Heart right ventricle (tissue), 16 donors: Measurements from ENCODE around the gene GSTT2B. TPM values are rescaled to one million over a fixed set of nuclear protein-coding genes. Genes with fewer than 3 reads are reported as not detected.
"Not testable (repeated sequence)": the region's sequence is repeated elsewhere in the genome, so short reads cannot be mapped to it uniquely, and the experiment has no call there.

Experiments
- ATAC-seq, 8 donors: fragments of 200-7000 bp; cut with Tn5 transposase; one replicate each; pipeline ENCODE4 v1.9.1; 2020; ENCODE audit warnings: mild to moderate bottlenecking in 8 of 8, moderate library complexity in 8 of 8, moderate number of reproducible peaks in 1 of 8
- DNase-seq, 2 donors: peaks; one replicate each; pipeline ENCODE4 v3.0.0-alpha.2; 2020
- H3K27ac ChIP-seq, 10 donors: fragments of 200-600 bp; sonication (generic) in 2 of 10; one replicate each; pipeline versions ENCODE4 v1.5.0 to v1.8.0; 2020 to 2022; ENCODE audit warnings: mild to moderate bottlenecking in 3 of 10
- H3K27me3 ChIP-seq, 7 donors: fragments of 200-600 bp; one replicate each; pipeline ENCODE4 v1.8.0; 2021 to 2022; ENCODE audit warnings: mild to moderate bottlenecking in 2 of 7
- H3K36me3 ChIP-seq, 9 donors: fragments of 200-600 bp; sonication (generic) in 1 of 9; one replicate each; pipeline versions ENCODE4 v1.5.0 to v1.8.0; 2020 to 2022; ENCODE audit warnings: mild to moderate bottlenecking in 2 of 9
- H3K4me1 ChIP-seq, 9 donors: fragments of 200-600 bp; sonication (generic) in 1 of 9; one replicate each; pipeline versions ENCODE4 v1.5.0 to v1.8.0; 2020 to 2022; ENCODE audit warnings: mild to moderate bottlenecking in 4 of 9
- H3K4me3 ChIP-seq, 10 donors: fragments of 200-600 bp; sonication (generic) in 2 of 10; one replicate each; pipeline versions ENCODE4 v1.5.0 to v1.8.0; 2020 to 2022; ENCODE audit warnings: mild to moderate bottlenecking in 7 of 10, moderate library complexity in 2 of 10
- H3K9me3 ChIP-seq, 11 donors: fragments of 200-600 bp in 10 of 11; sonication (generic) in 2 of 11; one replicate each; pipeline versions ENCODE4 v1.5.0 to v1.8.0; 2013 to 2022; ENCODE audit warnings: mild to moderate bottlenecking in 2 of 11, control low read depth in 1 of 11, moderate library complexity in 1 of 11
- WGBS, 2 donors: extraction: QIAGEN DNeasy Blood & Tissue Kit; methylation state at CpG; one replicate each; pipeline ENCODE4 v1.1.7; 2013; ENCODE audit warnings: inconsistent platforms in 1 of 2; 5-methylcytosine and 5-hydroxymethylcytosine counted together
- intact Hi-C, 10 donors: fragments of 100-400 bp; cut with DNase I; formaldehyde crosslinking; loops; one replicate each; pipeline versions ENCODE4 v1.11.1 to v1.14.2; 2022
- polyA plus RNA-seq, 2 donors: library from polyadenylated mRNA; stranded (reverse); fragments of 200-250 nt; gene quantifications; one replicate each; pipeline ENCODE4 v1.2.3, GENCODE V29; 2013
- total RNA-seq, 10 donors: library from RNA; stranded (reverse); fragmentation: NEBNext Ultra II Directional in 3 of 10; extraction: Animal tissue kit (Norgen Biotek cat#: 25700) in 3 of 10; gene quantifications; one replicate each; pipeline versions ENCODE4 v1.2.1 to v1.2.4, GENCODE V29; 2021 to 2023
- TF ChIP-seq, protein P1 (sequence below), 9 donors: fragments of 200-600 bp; sonication (generic) in 2 of 9; IDR thresholded peaks; one replicate each; pipeline versions ENCODE4 v1.5.0 to v1.8.0; 2021 to 2022; ENCODE audit warnings: antibody characterized with exemption in 9 of 9, mild to moderate bottlenecking in 5 of 9, moderate library complexity in 1 of 9
- donor health status: Arrhythmogenic right ventricular cardiomyopathy.
- donor health status: ischemic (EF 13 %, LVEDD 7.1; RV severe dilation, severe dysfunction).
- donor health status: healthy with polysubstance abuse.
- donor health status: DM: no; HTN: yes; CAD: no.
- donor health status: DM: no; HTN: no; CAD: no.
- donor health status: ischemic (EF 25% LVEDD 6.9; RV normal size, moderate dysfunction).
- donor health status: ischemic (EF 25% LVEDD 5.7; RV mildly dilated, moderate dysfunction).
- donor health status: healthy.
- donor health status: DM: yes; HTN: yes; CAD: no.
- donor health status: Ischemic cardiomyopathy.
- donor health status: ischemic (EF 35%, LVEDD 5.7; RV mildly dilated, moderate dysfunction).
- donor health status: nonischemic (EF 11% LVEDD 7.7; RV severe dilation, severe dysfunction).
- donor health status: DM: yes; HTN: yes; CAD: no.
- donor health status: PGD.
- donor health status: ischemic (EF 29% LVEDD 5.4; RV normal size, mild dysfunction).
- donor health status: nonischemic (EF 23%, LVEDD 6.1; RV moderate dilation, normal function).

The GSTT2B gene
- total and polyA plus RNA-seq, 12 donors, result 1.3 to 25.4 (median 5.4) TPM

DNA sequence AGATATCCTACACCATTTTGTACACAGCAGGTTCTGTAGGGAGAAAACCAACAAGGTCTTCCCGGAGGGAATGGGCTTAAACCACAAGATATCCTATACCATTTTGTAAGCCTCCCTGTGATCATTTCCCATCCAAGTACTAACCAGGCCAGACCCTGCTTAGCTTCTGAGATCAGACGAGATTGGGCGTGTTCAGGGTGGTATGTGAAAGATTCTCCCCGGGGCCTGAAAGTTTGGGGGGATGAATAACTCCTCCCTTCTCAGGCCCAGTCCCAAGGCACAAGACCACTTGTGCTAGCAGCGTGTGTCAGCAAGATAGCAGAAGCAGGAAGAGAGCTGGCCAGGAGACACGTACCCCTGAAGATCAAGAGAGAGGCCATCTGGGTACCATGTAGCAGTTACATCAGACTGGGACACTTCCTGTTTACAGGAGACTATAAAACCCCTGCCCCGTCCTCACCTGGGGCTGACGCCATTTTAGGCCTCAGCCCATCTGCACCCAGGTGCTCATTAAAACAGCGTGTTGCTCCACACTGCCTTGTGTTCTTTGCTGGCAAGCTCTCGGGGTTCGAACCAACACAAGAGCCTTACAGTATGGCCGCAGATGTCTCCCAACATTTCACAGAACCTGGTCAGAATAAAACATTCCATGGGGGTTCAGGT lies 49.5 kb downstream of the GSTT2B start:
- 92 to 95% methylated on average over 12 of the region's 12 CpGs for WGBS, 2 donors
- Histone ChIP-seq H3K9me3 (no peaks in the 10 kb centered on the region), H3K36me3 (no peaks in the 10 kb centered on the region), H3K27me3 (no peaks in the 10 kb centered on the region), H3K4me1 (peaks cover 5 to 29% (median 16%) of the 10 kb centered on the region in 9 donors), H3K4me3 (no peak overlapping the region), H3K27ac (no peak overlapping the region)
- ATAC-seq (no peak), DNase-seq (no peak)
- TF ChIP-seq, protein P1, sequence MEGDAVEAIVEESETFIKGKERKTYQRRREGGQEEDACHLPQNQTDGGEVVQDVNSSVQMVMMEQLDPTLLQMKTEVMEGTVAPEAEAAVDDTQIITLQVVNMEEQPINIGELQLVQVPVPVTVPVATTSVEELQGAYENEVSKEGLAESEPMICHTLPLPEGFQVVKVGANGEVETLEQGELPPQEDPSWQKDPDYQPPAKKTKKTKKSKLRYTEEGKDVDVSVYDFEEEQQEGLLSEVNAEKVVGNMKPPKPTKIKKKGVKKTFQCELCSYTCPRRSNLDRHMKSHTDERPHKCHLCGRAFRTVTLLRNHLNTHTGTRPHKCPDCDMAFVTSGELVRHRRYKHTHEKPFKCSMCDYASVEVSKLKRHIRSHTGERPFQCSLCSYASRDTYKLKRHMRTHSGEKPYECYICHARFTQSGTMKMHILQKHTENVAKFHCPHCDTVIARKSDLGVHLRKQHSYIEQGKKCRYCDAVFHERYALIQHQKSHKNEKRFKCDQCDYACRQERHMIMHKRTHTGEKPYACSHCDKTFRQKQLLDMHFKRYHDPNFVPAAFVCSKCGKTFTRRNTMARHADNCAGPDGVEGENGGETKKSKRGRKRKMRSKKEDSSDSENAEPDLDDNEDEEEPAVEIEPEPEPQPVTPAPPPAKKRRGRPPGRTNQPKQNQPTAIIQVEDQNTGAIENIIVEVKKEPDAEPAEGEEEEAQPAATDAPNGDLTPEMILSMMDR (IDR thresholded peaks at IDR 0.05), result no peak
- intact Hi-C loops, result loop anchor here in 2 of 10 donors (10.0 kb wide), 2 partner anchors 63 to 643 kb away; partner anchors contain the start of genes DDT (in 1 of the 2), GUCD1 (in 1 of the 2) and SNRPD3 (in 1 of the 2)

DNA sequence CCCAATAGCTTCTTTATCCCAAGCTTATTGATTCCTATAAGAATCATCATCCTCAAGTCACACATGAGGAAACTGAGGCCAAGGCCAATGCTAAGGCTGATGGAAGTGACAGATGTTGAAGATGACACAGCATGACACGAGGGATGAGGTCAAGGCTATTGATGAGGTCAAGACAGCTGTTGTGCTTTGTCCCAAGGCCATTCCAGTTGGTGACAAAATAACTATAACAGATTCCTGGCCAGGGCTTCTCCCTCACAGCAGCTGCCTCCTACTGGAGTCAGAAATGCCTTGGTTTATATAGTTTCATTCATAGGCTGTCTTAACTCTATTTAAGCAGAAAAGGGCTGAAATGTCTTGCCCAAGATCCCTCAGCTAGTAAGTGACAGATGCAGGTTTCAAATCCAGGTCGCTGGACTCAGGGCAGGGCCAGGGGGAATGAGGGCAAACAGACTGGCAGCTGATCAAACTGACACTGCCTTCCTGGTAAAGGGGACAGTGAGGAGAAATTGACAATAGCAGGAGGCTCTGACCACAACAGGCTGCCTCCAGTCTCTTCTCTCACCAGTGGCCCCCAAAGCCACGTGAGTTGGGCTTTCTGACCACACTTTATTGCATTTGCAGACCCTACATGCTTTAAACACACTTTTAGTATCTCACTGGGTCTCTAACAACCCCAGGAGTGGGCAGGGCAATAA lies 50.4 kb downstream of the GSTT2B start:
- 87 to 90% methylated on average over 3 of the region's 3 CpGs for WGBS, 2 donors
- intact Hi-C loops, result loop anchor here in 2 of 10 donors (10.0 kb wide), 2 partner anchors 64 to 644 kb away; partner anchors contain the start of genes DDT (in 1 of the 2), GUCD1 (in 1 of the 2) and SNRPD3 (in 1 of the 2)

DNA sequence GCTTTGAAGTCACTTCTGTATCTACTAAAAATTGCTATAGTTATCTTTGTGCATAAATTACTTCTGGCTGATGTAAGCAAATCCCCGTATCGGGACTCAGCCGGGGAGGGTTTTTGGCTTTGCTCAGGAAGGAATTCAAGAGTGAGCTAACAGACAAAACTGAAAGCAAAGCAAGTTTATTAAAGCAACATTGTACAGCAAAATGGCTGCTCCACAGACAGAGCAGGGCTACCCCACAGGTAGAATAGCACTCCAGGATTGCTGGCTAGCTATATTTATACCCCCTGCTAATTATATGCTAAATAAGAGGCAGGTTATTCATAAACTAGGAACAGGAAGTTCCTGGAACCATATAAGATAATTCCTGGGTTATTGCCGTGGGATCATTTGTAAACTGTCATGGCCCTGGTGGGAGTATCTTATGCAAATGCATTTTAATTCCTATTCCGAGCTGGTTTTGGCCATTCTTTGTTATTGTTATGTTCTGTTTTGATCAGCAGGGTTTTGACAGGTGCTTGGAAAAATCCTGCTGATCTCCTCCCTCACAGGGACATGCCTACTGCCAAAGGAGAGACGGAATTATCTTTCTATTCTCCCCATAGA lies 51.6 kb downstream of the GSTT2B start:
- Histone ChIP-seq H3K4me1 (peaks cover 5 to 29% (median 18%) of the 10 kb centered on the region in 9 donors), H3K36me3 (no peaks in the 10 kb centered on the region), H3K4me3 (peak overlapping the region in 2 of 10 donors; percentile 5 to 23), H3K27ac (peak overlapping the region in 5 of 10 donors; percentile 6 to 67 (median 53)), H3K27me3 (no peaks in the 10 kb centered on the region), H3K9me3 (no peaks in the 10 kb centered on the region)
- ATAC-seq (no peak), DNase-seq (no peak)
- TF ChIP-seq, protein P1 (IDR thresholded peaks at IDR 0.05), result no peak
- intact Hi-C loops, result no loop called here
- 42 to 50% methylated on average over 6 of the region's 6 CpGs for WGBS, 2 donors

More for the DNA sequence above, 50.4 kb downstream of the GSTT2B start:
- TF ChIP-seq, protein P1 (IDR thresholded peaks at IDR 0.05), result no peak
- DNase-seq, result no peak
- Histone ChIP-seq H3K4me3 (no peak overlapping the region), H3K4me1 (peaks cover 5 to 29% (median 16%) of the 10 kb centered on the region in 9 donors), H3K36me3 (no peaks in the 10 kb centered on the region), H3K9me3 (no peaks in the 10 kb centered on the region), H3K27ac (no peak overlapping the region), H3K27me3 (no peaks in the 10 kb centered on the region)
- no peak for ATAC-seq

DNA sequence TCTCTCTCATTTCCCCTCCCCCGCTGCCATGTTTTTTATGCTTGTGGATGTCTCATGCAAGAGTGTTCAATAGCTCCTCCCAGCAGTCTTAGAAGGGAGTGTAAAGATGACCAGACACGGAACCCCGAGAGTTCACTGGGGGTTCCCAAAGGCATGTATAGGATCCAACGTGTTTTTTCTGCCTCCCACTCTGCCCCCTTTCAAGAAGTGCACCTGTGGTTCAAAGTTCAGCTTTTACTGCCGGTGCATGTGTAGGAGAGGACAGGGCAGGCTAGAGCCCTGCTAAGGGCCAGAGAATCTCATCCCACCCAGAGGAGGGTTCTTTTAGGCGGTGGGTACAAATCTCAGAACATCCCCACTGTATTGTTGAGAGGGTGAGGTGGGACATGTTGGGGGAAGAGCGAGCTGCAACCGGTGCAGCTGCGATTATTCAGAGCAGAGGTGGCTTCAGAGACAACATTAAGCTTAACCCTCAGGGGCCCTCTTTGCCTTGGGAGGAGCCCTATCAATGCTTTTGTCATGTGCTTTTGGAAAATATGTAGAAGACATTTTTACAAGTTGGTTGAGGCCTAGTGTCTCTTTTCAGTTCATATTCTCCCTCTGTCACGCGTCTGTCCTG lies 52.3 kb downstream of the GSTT2B start:
- Histone ChIP-seq H3K4me1 (peaks cover 5 to 29% (median 18%) of the 10 kb centered on the region in 9 donors), H3K9me3 (no peaks in the 10 kb centered on the region), H3K27me3 (no peaks in the 10 kb centered on the region), H3K36me3 (no peaks in the 10 kb centered on the region), H3K4me3 (peak overlapping the region in 1 of 10 donors; percentile 23), H3K27ac (peak overlapping the region in 4 of 10 donors; percentile 30 to 67 (median 57))
- 73 to 79% methylated on average over 11 of the region's 11 CpGs for WGBS, 2 donors
- TF ChIP-seq, protein P1 (IDR thresholded peaks at IDR 0.05), result no peak
- DNase-seq (no peak), ATAC-seq (no peak)
- intact Hi-C loops, result no loop called here

DNA sequence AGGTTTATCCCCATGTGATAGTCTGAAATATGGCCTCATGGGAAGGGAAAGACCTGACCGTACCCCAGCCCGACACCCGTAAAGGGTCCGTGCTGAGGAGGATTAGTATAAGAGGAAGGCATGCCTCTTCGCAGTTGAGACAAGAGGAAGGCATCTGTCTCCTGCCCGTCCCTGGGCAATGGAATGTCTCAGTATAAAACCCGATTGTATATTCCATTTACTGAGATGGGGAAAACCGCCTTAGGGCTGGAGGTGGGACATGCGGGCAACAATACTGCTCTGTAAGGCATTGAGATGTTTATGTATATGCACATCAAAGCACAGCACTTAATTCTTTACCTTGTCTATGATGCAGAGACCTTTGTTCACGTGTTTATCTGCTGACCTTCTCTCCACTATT lies 53.6 kb downstream of the GSTT2B start:
- WGBS, 2 donors, result 42 to 68% methylated on average over 10 of the region's 10 CpGs
- H3K27me3 ChIP-seq, H3K9me3 ChIP-seq, DNase-seq, H3K4me3 ChIP-seq, H3K36me3 ChIP-seq, intact Hi-C loops, ATAC-seq, H3K27ac ChIP-seq: not testable (repeated sequence)
- H3K4me1 ChIP-seq, result peaks cover 0 to 24% (median 10%) of the 10 kb centered on the region in 9 donors
